HepG2 (cell line): ENCODE data around the gene POLRMT. TPM values are rescaled to one million over a fixed set of nuclear protein-coding genes. Genes with fewer than 3 reads are reported as not detected.

Experiments used
- HDAC1 ChIP-seq: sonication (generic); formaldehyde crosslinking; IDR thresholded peaks from 2 replicates; pipeline ENCODE4 v1.5.1; 2020; ENCODE audit warnings: mild to moderate bottlenecking, missing genetic modification reagents
- MATR3 ChIP-seq: sonication (generic); formaldehyde crosslinking; IDR thresholded peaks from 2 replicates; pipeline ENCODE4 v1.4.0; 2020; ENCODE audit warnings: missing genetic modification reagents
- MAZ ChIP-seq, 2 experiments: sonication (generic) in 1 of 2; formaldehyde crosslinking in 1 of 2; IDR thresholded peaks; 2 replicates each; pipeline versions ENCODE4 v1.5.0 to v1.6.1; 2012 to 2020; ENCODE audit warnings: low read depth in 2 of 2, mild to moderate bottlenecking in 2 of 2, borderline replicate concordance in 1 of 2, improper control_type of control experiment in 1 of 2, low read length in 1 of 2, missing genetic modification reagents in 1 of 2, moderate library complexity in 1 of 2
- TFE3 ChIP-seq: IDR thresholded peaks from 2 replicates; pipeline ENCODE4 v1.6.1; 2016
- TP53 ChIP-seq: sonication (generic); formaldehyde crosslinking; conservative IDR thresholded peaks from 2 replicates; pipeline ENCODE4 v1.4.0; 2020; ENCODE audit warnings: missing genetic modification reagents
- ZBTB1 ChIP-seq: sonication (generic); formaldehyde crosslinking; IDR thresholded peaks from 2 replicates; pipeline ENCODE4 v1.4.0; 2020; ENCODE audit warnings: missing genetic modification reagents, borderline replicate concordance
- ZNF142 ChIP-seq: sonication (generic); formaldehyde crosslinking; IDR thresholded peaks from 2 replicates; pipeline ENCODE4 v1.4.0; 2020; ENCODE audit warnings: missing genetic modification reagents
- ZNF75D ChIP-seq: sonication (generic); formaldehyde crosslinking; IDR thresholded peaks from 2 replicates; pipeline ENCODE4 v1.8.1; 2023; ENCODE audit warnings: missing genetic modification reagents, mild to moderate bottlenecking, borderline replicate concordance
- ZNF891 ChIP-seq: sonication (generic); formaldehyde crosslinking; IDR thresholded peaks from 2 replicates; pipeline ENCODE4 v1.5.0; 2020; ENCODE audit warnings: mild to moderate bottlenecking, missing genetic modification reagents
- ZSCAN12 ChIP-seq: sonication (generic); formaldehyde crosslinking; IDR thresholded peaks from 2 replicates; pipeline ENCODE4 v1.9.0; 2021; ENCODE audit warnings: mild to moderate bottlenecking, missing genetic modification reagents
- ZXDC ChIP-seq: sonication (generic); formaldehyde crosslinking; IDR thresholded peaks from 2 replicates; pipeline ENCODE4 v1.5.0; 2020; ENCODE audit warnings: mild to moderate bottlenecking, missing genetic modification reagents
- polyA plus RNA-seq, 8 experiments: library from polyadenylated mRNA; depleted of rRNA in 3 of 8; stranded (reverse) in 7 of 8; unstranded in 1 of 8; fragments of >200 nt; fragmentation: Illumina TruSeq in 4 of 8; extraction: Trizol in 4 of 8; gene quantifications; 2 replicates each; pipeline versions ENCODE4 v1.2.1 to v1.2.3, GENCODE V29; 2011 to 2016; ENCODE audit warnings: low read depth in 4 of 8, missing spikeins in 1 of 8, mixed read lengths in 1 of 8; ENCODE audit not compliant: insufficient read depth in 1 of 8
- total RNA-seq, 5 experiments: library from RNA; depleted of rRNA; stranded (reverse); fragments of >200 nt; fragmentation: Illumina TruSeq; extraction: Trizol; gene quantifications; 2 replicates each; pipeline ENCODE4 v1.2.3, GENCODE V29; 2016; ENCODE audit warnings: low read depth in 1 of 5

Gene POLRMT
- total and polyA plus RNA-seq, 2 of the 13 experiments (the other 11 are each of a cell fraction or from before 2014, with no cell fraction given), result 78.0 to 101 TPM

- no peak for TF ChIP-seq HDAC1
- no peak for TF ChIP-seq MATR3
- no peak for TF ChIP-seq MAZ (IDR thresholded peaks at IDR 0.05; ENCODE audit: borderline replicate concordance, low read depth, low read length)
- TF ChIP-seq MAZ (CRISPR knock-in tag; IDR thresholded peaks at IDR 0.05; ENCODE audit: low read depth), result no peak
- TF ChIP-seq ZSCAN12, result no peak
- no peak for TF ChIP-seq ZNF75D
- TF ChIP-seq TFE3, result no peak
- no peak for TF ChIP-seq TP53
- TF ChIP-seq ZBTB1, result no peak
- no peak for TF ChIP-seq ZXDC (CRISPR knock-in tag)
- no peak for TF ChIP-seq ZNF142 (CRISPR knock-in tag)
- TF ChIP-seq ZNF891, result no peak
Observed at GRCh38 chr19:604355-604754, 29.0 kb downstream of the POLRMT start (continued).
